Endothelial cell of umbilical vein (primary cell): ENCODE results near the gene HSD17B8.

Source experiments
- EZH2 ChIP-seq: IDR thresholded peaks from 2 replicates; pipeline ENCODE4 v1.6.1; 2012; ENCODE audit warnings: borderline replicate concordance, low read depth, mild to moderate bottlenecking, moderate library complexity, low read length, inconsistent platforms; ENCODE audit not compliant: severe bottlenecking
- JUN ChIP-seq: IDR thresholded peaks from 2 replicates; pipeline ENCODE4 v1.6.1; 2011; ENCODE audit warnings: borderline replicate concordance, low read depth; ENCODE audit not compliant: insufficient read length, insufficient read depth
- MAX ChIP-seq: IDR thresholded peaks from 2 replicates; pipeline ENCODE4 v1.6.1; 2011; ENCODE audit not compliant: insufficient read depth, insufficient read length
- POLR2A ChIP-seq: IDR thresholded peaks from 2 replicates; pipeline ENCODE4 v1.6.1; 2012; ENCODE audit warnings: low read depth, mild to moderate bottlenecking, control low read depth, low read length
- POLR2AphosphoS5 ChIP-seq: IDR thresholded peaks from 2 replicates; pipeline ENCODE4 v1.6.1; 2012; ENCODE audit warnings: low read depth, mild to moderate bottlenecking, control low read depth, low read length, moderate library complexity; ENCODE audit not compliant: insufficient read depth
- TF ChIP-seq, protein P1 (sequence below), 2 donors: IDR thresholded peaks; 1 replicate in 1 of 2; 2 replicates in 1 of 2; pipeline ENCODE4 v1.5.1; 2011; ENCODE audit warnings: low read length in 2 of 2, mild to moderate bottlenecking in 2 of 2, moderate library complexity in 2 of 2, control low read depth in 1 of 2, inconsistent platforms in 1 of 2, low read depth in 1 of 2; ENCODE audit not compliant: insufficient read depth in 1 of 2; ENCODE audit errors: extremely low read depth in 1 of 2

DNA sequence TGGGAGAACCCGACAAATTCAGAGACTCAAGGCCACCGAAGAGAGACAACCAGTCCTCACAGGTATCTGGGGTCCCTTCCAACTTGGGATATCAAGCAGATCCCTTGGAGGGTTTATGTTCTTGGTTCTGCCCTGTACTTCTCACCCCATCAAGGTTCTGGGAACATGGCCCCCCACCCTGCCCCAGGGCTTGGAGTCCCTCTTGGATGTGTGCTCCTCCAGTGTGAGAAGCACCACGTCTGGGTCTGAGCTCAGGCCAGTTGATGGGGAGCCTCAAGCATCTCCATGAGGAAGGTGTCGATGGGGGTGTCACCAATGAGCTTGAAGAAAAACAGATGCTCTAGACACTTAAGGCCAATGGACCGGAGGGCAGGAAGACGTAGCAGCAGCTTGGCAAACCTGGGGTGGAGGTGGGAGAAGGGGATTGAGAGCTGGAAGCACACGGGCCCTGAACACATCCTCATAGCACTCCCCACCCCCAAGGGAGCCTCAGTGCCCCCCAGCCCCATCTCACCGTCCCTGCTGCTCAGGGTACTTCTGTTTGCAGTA lies 9.9 kb upstream of the HSD17B8 start:
- TF ChIP-seq, protein P1, sequence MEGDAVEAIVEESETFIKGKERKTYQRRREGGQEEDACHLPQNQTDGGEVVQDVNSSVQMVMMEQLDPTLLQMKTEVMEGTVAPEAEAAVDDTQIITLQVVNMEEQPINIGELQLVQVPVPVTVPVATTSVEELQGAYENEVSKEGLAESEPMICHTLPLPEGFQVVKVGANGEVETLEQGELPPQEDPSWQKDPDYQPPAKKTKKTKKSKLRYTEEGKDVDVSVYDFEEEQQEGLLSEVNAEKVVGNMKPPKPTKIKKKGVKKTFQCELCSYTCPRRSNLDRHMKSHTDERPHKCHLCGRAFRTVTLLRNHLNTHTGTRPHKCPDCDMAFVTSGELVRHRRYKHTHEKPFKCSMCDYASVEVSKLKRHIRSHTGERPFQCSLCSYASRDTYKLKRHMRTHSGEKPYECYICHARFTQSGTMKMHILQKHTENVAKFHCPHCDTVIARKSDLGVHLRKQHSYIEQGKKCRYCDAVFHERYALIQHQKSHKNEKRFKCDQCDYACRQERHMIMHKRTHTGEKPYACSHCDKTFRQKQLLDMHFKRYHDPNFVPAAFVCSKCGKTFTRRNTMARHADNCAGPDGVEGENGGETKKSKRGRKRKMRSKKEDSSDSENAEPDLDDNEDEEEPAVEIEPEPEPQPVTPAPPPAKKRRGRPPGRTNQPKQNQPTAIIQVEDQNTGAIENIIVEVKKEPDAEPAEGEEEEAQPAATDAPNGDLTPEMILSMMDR (IDR thresholded peaks at IDR 0.05; ENCODE audit: extremely low read depth in 1 of 2, insufficient read depth in 1 of 2, low read depth in 1 of 2, low read length in 2 of 2), result no peak
- TF ChIP-seq MAX (no peak), JUN (no peak), POLR2AphosphoS5 (no peak), EZH2 (no peak), POLR2A (no peak)
